ENCODE data around the gene ICAM5.

Gene ICAM5

DNA sequence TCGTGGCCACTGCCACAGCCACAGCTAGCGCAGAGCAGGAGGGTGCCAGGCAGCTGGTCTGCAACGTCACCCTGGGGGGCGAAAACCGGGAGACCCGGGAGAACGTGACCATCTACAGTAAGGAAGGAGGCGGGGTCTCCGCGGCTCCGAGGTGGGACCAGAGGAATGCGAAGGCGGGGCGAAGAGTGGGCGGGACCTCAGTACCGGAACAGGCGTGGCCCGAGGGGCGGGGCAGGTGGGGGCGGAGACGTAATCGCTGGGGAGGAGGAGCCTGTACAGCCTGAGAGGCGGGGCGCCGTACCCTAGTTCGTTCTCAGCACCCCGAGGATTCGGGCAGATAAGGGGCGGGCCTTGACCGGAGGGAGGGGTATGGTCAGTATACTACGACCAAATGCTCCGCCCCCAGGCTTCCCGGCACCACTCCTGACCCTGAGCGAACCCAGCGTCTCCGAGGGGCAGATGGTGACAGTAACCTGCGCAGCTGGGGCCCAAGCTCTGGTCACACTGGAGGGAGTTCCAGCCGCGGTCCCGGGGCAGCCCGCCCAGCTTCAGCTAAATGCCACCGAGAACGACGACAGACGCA lies 2.5 kb downstream of the ICAM5 start:
- DNase-seq: no peak

DNA sequence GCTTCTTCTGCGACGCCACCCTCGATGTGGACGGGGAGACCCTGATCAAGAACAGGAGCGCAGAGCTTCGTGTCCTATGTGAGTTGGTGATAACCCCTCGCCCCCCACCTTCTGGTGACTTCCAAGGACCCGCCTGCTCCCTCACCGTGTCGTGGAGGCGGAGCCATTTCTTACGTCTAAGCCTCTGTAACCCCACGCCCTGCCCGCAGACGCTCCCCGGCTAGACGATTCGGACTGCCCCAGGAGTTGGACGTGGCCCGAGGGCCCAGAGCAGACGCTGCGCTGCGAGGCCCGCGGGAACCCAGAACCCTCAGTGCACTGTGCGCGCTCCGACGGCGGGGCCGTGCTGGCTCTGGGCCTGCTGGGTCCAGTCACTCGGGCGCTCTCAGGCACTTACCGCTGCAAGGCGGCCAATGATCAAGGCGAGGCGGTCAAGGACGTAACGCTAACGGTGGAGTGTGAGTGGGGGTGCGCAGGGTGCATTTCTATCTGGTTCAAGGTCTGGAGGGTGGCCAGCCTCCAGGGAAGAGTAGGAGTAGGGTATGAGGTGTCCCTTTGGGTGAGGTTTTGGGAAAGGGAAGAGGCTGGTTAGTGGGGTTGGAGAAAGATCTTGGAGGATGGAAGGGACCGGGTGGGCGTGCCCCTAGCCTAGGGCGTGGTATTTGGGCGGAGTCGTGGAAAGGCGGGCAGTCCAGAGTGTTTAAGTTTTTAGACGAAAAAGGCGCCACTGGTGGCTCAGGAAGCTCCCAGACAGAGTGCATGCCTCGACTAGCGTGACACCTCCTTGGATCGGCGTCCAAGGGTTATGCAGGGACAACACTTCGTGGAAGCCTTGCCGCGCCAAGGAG lies 3.3 kb downstream of the ICAM5 start:
- DNase-seq: no peak

- DNase-seq: no peak
These were observed 4.0 kb downstream of the ICAM5 start for GRCh38 chr19:10293637-10294367.

DNA sequence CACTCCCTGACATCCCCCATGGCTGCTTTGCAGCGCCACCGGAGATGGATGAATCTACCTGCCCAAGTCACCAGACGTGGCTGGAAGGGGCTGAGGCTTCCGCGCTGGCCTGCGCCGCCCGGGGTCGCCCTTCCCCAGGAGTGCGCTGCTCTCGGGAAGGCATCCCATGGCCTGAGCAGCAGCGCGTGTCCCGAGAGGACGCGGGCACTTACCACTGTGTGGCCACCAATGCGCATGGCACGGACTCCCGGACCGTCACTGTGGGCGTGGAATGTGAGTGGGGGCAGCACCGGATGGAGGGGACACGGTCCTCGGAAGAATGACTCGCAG lies 4.6 kb downstream of the ICAM5 start:
- DNase-seq: no peak

DNA sequence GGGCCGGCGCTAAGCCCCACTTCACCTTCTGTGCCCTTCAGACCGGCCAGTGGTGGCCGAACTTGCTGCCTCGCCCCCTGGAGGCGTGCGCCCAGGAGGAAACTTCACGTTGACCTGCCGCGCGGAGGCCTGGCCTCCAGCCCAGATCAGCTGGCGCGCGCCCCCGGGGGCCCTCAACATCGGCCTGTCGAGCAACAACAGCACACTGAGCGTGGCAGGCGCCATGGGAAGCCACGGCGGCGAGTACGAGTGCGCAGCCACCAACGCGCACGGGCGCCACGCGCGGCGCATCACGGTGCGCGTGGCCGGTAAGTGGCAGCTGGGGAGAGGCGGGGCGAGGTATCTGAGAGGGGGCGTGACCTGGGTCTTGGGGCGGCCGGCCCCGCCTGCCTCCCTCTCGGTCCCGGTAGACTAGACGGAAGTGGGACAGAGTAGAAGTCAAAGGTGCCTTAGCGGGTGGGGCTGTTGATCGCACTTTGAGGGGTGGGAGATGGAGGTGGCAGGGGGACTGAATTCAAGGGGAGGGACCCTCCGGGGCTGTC lies 5.6 kb downstream of the ICAM5 start:
- DNase-seq: no peak

DNA sequence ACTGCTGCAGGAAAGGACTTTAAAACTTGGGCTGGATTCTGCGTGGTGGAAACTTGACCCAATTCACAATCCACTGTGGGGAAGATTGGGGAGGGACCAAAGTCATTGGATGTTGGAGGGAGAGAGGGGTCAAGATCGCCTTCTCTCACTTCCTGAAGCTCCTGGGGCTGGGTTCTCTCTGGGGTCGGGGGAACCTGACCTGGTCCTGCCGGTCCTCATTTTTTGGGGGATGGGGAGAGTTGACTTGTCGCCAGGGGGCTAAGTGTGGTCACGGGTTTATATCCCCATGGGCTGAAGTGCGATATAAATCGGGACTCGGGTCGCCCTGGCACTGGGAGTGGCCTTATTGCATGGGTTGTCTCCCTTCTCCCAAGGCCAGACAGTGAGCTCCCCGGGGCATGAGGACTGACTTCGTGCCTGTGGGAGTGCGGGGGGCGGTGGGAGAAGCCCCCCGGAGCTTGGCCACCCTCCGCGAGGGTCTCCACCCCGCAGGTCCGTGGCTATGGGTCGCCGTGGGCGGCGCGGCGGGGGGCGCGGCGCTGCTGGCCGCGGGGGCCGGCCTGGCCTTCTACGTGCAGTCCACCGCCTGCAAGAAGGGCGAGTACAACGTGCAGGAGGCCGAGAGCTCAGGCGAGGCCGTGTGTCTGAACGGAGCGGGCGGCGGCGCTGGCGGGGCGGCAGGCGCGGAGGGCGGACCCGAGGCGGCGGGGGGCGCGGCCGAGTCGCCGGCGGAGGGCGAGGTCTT lies 6.3 kb downstream of the ICAM5 start:
- no peak for DNase-seq

- DNase-seq: peak; percentile 83
These were observed 10.1 kb downstream of the ICAM5 start for GRCh38 chr19:10299545-10300458.

GRCh38 chr19:10305139-10305806 lies 15.5 kb downstream of the ICAM5 start:
- DNase-seq: peak; percentile 78

DNA sequence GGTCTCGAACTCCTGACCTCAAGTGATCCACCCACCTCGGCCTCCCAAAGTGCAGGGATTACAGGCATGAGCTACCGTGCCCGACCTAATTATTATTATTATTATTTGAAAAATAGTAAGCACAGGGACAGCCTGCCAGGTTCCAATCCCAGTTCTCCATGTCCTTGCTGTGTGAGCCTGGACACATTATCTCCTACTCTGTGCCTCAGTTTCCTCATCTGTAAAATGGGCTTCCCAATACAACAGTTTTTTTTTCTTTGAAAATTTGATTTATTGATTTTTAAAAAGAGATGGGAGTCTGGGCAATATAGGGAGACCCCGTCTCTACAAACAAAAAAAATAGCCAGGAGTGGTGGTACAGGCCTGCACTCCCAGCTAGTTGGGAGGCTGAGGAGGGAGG lies 16.6 kb downstream of the ICAM5 start:
- no peak for DNase-seq

- DNase-seq: no peak
These were observed 19.7 kb downstream of the ICAM5 start, which contains the start of gene ZGLP1 for GRCh38 chr19:10309423-10309822. ZGLP1 (minus strand) TSS chr19:10309815.

DNA sequence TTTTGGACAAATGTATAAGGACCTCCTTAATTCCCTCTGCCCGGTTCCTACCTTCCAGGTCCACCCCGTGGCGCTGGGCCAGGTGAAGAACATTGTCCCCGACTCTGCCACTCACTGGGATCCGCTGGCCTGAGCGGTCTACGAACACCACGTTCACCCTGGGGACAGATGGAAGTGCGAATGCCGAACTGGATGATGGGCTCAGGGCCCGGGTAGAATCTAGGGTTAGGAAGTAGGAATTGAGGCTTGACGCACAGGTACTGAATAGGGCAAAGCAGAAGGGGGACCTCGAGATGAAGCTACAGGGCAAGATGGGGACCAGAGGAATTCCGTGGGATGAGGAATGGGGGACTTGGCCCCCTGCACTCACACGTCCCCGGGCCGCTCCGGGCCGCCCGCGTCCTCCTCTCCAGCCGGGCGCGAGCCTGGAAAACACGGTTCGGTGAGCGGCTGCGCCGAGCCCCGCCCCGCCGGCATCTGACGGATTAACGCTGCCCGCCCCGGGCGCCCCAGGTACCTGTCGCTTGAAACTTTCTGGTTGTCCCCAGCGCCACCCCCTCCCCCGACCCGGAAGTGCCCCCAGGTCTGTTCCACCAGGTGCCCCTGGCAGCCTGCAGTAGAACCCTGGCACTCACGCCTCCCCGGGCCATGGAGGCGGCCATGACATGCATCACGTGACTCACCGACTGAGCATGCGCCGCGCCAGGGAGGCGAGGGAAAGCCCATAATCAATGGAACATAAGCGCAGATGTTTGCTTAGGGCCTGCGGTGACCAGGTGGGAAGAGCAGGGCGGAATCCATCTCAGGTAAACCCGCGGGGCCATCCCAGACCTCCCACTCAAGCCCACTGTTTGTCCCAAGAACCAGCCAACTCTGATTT lies 25.8 kb downstream of the ICAM5 start, which contains the start of gene FDX2:
TSS of gene FDX2 (minus strand) at position 681 of the 880 bp plus-strand sequence. CDS start at position 662, 19 bp downstream.
- peak; percentile 63 for DNase-seq

- DNase-seq: no peak
These were observed 26.7 kb downstream of the ICAM5 start for GRCh38 chr19:10316229-10317044.

DNA sequence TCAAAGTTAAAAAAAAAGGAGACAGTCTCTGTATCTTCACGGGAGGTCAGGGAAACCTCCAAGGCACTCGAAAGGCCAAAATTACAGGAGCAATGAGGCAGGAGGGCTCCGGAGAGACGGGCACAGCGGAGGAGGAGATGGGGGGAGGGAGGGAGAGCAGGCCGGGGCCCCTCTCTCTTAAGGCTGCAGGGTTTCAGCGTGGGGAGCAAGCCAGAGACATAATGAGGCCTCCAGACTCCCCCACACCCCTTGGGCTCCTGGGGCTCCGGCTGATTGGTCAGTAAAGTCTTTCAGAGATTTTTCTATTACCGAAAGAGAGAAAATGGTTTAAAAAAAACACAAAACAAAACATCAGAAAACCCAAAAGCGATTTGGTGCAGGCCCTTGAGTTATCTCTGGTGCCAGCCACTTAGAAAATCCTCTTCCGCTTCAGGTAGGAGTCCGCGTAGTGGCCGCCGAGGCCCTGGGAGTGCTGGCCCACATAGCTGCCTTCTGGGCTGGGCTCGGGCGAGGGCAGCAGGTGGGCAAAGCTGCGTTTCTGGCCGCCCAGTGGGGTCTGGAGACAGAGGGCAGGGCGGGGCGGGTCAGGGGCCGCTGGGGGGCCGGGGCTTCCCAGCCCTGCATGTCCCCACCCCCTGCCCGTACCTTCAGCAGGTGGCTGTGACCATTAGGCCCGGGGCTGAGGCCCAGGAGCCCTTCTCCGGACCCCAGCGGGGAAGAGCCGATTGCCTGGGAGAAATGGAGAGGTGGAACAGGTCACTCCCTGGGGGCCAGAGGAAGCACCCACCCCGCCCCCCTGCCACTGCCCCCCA lies 27.5 kb downstream of the ICAM5 start:
- DNase-seq: no peak

GRCh38 chr19:10317857-10318462 lies 28.2 kb downstream of the ICAM5 start:
- no peak for DNase-seq

- no peak for DNase-seq
These were observed 29.3 kb downstream of the ICAM5 start for GRCh38 chr19:10318807-10319682.

DNA sequence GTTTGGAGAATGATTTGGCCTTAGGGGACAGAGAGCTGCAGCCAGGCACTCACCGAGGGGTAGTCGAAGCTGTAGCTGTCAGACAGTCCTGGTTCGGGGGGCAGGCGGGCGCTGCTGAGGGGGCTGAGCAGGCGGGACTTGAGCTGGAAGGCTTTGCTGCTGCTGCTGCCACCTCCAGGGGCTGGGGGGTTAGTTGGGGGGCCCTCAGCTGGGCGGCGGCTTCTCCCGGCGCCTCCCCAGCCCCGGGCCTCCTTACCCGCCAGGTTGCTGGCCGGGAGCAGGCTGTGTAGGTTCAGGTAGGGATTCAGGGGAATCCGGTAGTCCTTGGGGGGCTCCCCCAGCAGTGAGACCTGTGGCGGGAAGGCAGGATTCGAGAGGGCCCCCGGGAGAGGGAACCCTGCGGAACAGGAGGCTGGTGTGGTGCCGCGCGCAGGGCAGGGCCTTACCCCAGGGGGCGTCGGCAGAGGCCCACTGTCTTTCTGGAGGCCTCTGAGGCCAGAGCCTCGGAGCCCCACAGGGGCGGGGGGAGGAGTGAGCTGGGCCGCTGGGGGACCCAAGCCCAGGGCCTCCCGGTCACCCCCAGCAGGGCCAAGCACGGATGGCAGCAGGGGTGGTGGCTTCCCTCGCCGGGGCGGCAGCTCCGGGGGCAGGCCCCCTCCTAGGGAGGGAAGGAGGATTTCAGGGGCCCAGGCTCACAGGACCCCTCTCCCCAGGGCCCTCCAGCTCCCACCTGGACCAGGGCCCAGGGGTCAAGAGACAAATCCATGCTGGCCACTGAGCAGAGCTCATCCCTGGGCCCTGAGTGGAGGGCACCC lies 31.1 kb downstream of the ICAM5 start:
- DNase-seq: no peak

Data from GDM1 (cell line).